Endothelial cell of umbilical vein (primary cell): ENCODE measurements around the gene HJV. TPM values are rescaled to one million over a fixed set of nuclear protein-coding genes. Genes with fewer than 3 reads are reported as not detected.

ENCODE experiments used
- BruUV-seq: library from RNA; stranded (reverse); fragments of 400-500 nt; replicated peaks from 2 replicates; lab custom pipeline; 2021; lab: Mats Ljungman, UMichigan
- CTCF ChIA-PET: fragments of 300-600, 350-600 bp; sonication (Branson Sonifier 250); formaldehyde crosslinking; loops from one replicate; lab custom pipeline; 2021; ENCODE audit warnings: antibody characterized with exemption, inconsistent platforms; lab: Charles Lee
- POLR2A ChIA-PET: fragments of 300-600, 350-600 bp; sonication (Branson Sonifier 250); formaldehyde crosslinking; loops from one replicate; lab custom pipeline; 2021; ENCODE audit warnings: antibody characterized with exemption, inconsistent platforms; lab: Charles Lee
- DNase-seq: peaks from one replicate; pipeline ENCODE4 v3.0.0-alpha.2; 2011; ENCODE audit warnings: low read depth, low spot score
- FAIRE-seq: peaks from 2 replicates; lab custom pipeline; 2011; peaks lifted over from hg19 to GRCh38; lab: Jason Lieb, UNC
- H2AFZ ChIP-seq: 2 replicates; pipeline ENCODE4 v1.6.0; 2012; ENCODE audit warnings: low read depth, low read length, control low read depth, inconsistent platforms
- H3K27ac ChIP-seq: 2 replicates; pipeline ENCODE4 v1.5.1; 2011; ENCODE audit warnings: low read depth, mild to moderate bottlenecking, control low read depth, low read length, moderate library complexity; ENCODE audit not compliant: insufficient read depth
- H3K27me3 ChIP-seq, 2 experiments: 2 replicates each; pipeline versions ENCODE4 v1.6.0 to v1.6.1; 2011; ENCODE audit warnings: low read length in 2 of 2, mixed read lengths in 1 of 2; ENCODE audit not compliant: control insufficient read depth in 2 of 2, insufficient read depth in 2 of 2
- H3K36me3 ChIP-seq, 2 experiments: 2 replicates in 1 of 2; 3 replicates in 1 of 2; pipeline ENCODE4 v1.5.1; 2011; ENCODE audit warnings: low read length in 2 of 2, mild to moderate bottlenecking in 1 of 2, moderate library complexity in 1 of 2; ENCODE audit not compliant: control insufficient read depth in 2 of 2, insufficient read depth in 2 of 2; ENCODE audit errors: extremely low read depth in 1 of 2
- H3K4me1 ChIP-seq: 3 replicates; pipeline ENCODE4 v1.5.1; 2011; ENCODE audit warnings: mild to moderate bottlenecking, low read length; ENCODE audit not compliant: control insufficient read depth, insufficient read depth; ENCODE audit errors: extremely low read depth
- H3K4me2 ChIP-seq: 2 replicates; pipeline ENCODE4 v1.6.1; 2011; ENCODE audit warnings: low read length, control low read depth, mixed read lengths; ENCODE audit not compliant: insufficient read depth
- H3K4me3 ChIP-seq, 3 experiments: fragments of 200-600 bp in 1 of 3; sonication (generic), shearing (Covaris generic) in 1 of 3; replicated peaks in 1 of 3; 2 replicates each; pipeline ENCODE4 v1.5.1; 2011 to 2016; ENCODE audit warnings: control low read depth in 3 of 3, low read length in 3 of 3, mild to moderate bottlenecking in 2 of 3, inconsistent platforms in 1 of 3, low read depth in 1 of 3, moderate library complexity in 1 of 3; ENCODE audit not compliant: insufficient read depth in 1 of 3
- H3K79me2 ChIP-seq: 2 replicates; pipeline ENCODE4 v1.6.0; 2012; ENCODE audit warnings: low read length, inconsistent platforms; ENCODE audit not compliant: control insufficient read depth, insufficient read depth
- H3K9ac ChIP-seq: replicated peaks from 2 replicates; pipeline ENCODE3; 2011; ENCODE audit warnings: low read length, control low read depth; ENCODE audit not compliant: insufficient read depth; ENCODE audit errors: extremely low read depth
- H3K9me1 ChIP-seq: replicated peaks from 3 replicates; pipeline ENCODE4 v1.6.0; 2011; ENCODE audit warnings: mild to moderate bottlenecking, low read length; ENCODE audit not compliant: control insufficient read depth, insufficient read depth; ENCODE audit errors: extremely low read depth
- H3K9me3 ChIP-seq: replicated peaks from 2 replicates; pipeline ENCODE4 v1.5.1; 2012; ENCODE audit warnings: low read length, inconsistent platforms; ENCODE audit not compliant: control insufficient read depth, insufficient read depth
- H4K20me1 ChIP-seq: replicated peaks from 2 replicates; pipeline ENCODE3; 2011; ENCODE audit warnings: mild to moderate bottlenecking, low read length; ENCODE audit not compliant: control insufficient read depth, insufficient read depth; ENCODE audit errors: extremely low read depth
- EZH2 ChIP-seq: IDR thresholded peaks from 2 replicates; pipeline ENCODE4 v1.6.1; 2012; ENCODE audit warnings: borderline replicate concordance, low read depth, mild to moderate bottlenecking, moderate library complexity, low read length, inconsistent platforms; ENCODE audit not compliant: severe bottlenecking
- FOS ChIP-seq: IDR thresholded peaks from 2 replicates; pipeline ENCODE4 v1.6.1; 2011; ENCODE audit warnings: mild to moderate bottlenecking, low read length, moderate library complexity, borderline replicate concordance; ENCODE audit not compliant: insufficient read depth
- GATA2 ChIP-seq: IDR thresholded peaks from 2 replicates; pipeline ENCODE4 v1.7.0; 2011; ENCODE audit warnings: low read depth, mild to moderate bottlenecking, moderate library complexity, mixed read lengths, low read length; ENCODE audit not compliant: insufficient read length, insufficient read depth
- JUN ChIP-seq: IDR thresholded peaks from 2 replicates; pipeline ENCODE4 v1.6.1; 2011; ENCODE audit warnings: borderline replicate concordance, low read depth; ENCODE audit not compliant: insufficient read length, insufficient read depth
- MYC ChIP-seq: IDR thresholded peaks from one replicate; pipeline ENCODE4 v1.6.1; 2011; ENCODE audit warnings: mild to moderate bottlenecking, low read depth, low read length
- POLR2AphosphoS5 ChIP-seq: IDR thresholded peaks from 2 replicates; pipeline ENCODE4 v1.6.1; 2012; ENCODE audit warnings: low read depth, mild to moderate bottlenecking, control low read depth, low read length, moderate library complexity; ENCODE audit not compliant: insufficient read depth
- dilution Hi-C: fragments of 300-500 bp; cut with MboI; formaldehyde crosslinking; loops from one replicate; pipeline ENCODE4 v1.15.0; 2019; ENCODE audit warnings: low sequenced_read_pairs; ENCODE audit not compliant: extremely low pct_ligation_motif_present
- intact Hi-C: fragments of 100-400 bp; cut with micrococcal nuclease; formaldehyde crosslinking; loops from one replicate; pipeline ENCODE4 v1.10.0; 2022
- polyA plus RNA-seq, 4 experiments: library from polyadenylated mRNA; depleted of rRNA in 3 of 4; stranded (reverse) in 3 of 4; unstranded in 1 of 4; fragments of >200 nt; gene quantifications; 2 replicates each; pipeline versions ENCODE4 v1.2.1 to v1.2.3, GENCODE V29; 2011 to 2012; ENCODE audit warnings: missing spikeins in 1 of 4
- total RNA-seq: library from RNA; stranded (reverse); gene quantifications from 2 replicates; pipeline ENCODE4 v1.2.3, GENCODE V29; 2021
- TF ChIP-seq, protein P1 (sequence below), 2 donors: IDR thresholded peaks; 1 replicate in 1 of 2; 2 replicates in 1 of 2; pipeline ENCODE4 v1.5.1; 2011; ENCODE audit warnings: low read length in 2 of 2, mild to moderate bottlenecking in 2 of 2, moderate library complexity in 2 of 2, control low read depth in 1 of 2, inconsistent platforms in 1 of 2, low read depth in 1 of 2; ENCODE audit not compliant: insufficient read depth in 1 of 2; ENCODE audit errors: extremely low read depth in 1 of 2
- TF ChIP-seq, protein P2 (sequence below): IDR thresholded peaks from 2 replicates; pipeline ENCODE4 v1.6.1; 2011; ENCODE audit not compliant: insufficient read depth, insufficient read length

Gene HJV
- total and polyA plus RNA-seq, 2 donors (not counting 3 experiments of a cell fraction or from before 2014, with no cell fraction given) = not detected

DNA sequence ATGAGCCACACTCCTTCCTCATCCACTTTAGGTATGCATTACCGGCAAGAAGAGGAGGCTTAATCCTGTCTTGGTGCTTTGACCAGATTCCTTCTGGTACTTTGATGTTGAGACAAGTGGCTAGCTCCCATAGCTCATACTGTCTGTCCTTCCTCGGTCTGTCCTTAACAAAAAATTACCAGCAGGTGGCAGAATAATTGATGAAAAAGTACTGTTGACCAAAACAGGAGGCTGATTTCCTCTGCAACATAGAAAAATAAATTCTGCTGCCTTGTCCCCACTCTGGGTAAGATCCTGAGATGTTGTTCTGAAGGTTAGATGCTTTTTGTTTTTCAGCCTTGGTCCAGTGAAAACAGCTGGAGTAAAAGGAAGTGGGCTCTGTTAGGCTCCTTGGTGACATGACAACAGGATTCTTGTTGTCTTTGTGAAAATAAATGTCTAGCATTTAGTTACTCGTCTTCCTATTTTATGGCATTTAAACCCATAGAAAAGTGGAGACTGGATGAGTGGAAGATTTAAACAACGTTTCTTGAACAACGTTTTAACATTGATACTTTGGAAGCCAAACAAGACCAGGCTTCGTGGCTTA is 11.2 kb upstream of the HJV start:
- ChIA-PET CTCF (interaction anchor here (0.6 to 2.9 kb wide), 21 partner anchors 8 to 187 kb away, joined by 3 to 24 read pairs (median 4); partner anchors contain the start of genes ANKRD34A, HJV, LIX1L and NUDT17), POLR2A (interaction anchor here (0.6 to 0.9 kb wide), 2 partner anchors 19 to 141 kb away, joined by 3 to 5 read pairs; no protein-coding TSS in a partner anchor)
- Histone ChIP-seq H3K79me2 (no peaks in the 10 kb centered on the region), H3K4me3 (no peak overlapping the region), H4K20me1 (no peaks in the 10 kb centered on the region), H3K9ac (no peak overlapping the region), H3K27me3 (peaks cover 0 to 2% of the 10 kb centered on the region in 2 experiments), H3K9me1 (no peaks in the 10 kb centered on the region), H3K4me1 (peaks cover 9% of the 10 kb centered on the region), H3K27ac (no peak overlapping the region), H2AFZ (no peak overlapping the region), H3K36me3 (no peaks in the 10 kb centered on the region), H3K9me3 (no peaks in the 10 kb centered on the region), H3K4me2 (no peak overlapping the region)
- intact Hi-C loops (no loop called here), dilution Hi-C loops (no loop called here)
- FAIRE-seq (peak; percentile 89), DNase-seq (peak; percentile 66)
- no TSS peak for BruUV-seq
- TF ChIP-seq, protein P1, sequence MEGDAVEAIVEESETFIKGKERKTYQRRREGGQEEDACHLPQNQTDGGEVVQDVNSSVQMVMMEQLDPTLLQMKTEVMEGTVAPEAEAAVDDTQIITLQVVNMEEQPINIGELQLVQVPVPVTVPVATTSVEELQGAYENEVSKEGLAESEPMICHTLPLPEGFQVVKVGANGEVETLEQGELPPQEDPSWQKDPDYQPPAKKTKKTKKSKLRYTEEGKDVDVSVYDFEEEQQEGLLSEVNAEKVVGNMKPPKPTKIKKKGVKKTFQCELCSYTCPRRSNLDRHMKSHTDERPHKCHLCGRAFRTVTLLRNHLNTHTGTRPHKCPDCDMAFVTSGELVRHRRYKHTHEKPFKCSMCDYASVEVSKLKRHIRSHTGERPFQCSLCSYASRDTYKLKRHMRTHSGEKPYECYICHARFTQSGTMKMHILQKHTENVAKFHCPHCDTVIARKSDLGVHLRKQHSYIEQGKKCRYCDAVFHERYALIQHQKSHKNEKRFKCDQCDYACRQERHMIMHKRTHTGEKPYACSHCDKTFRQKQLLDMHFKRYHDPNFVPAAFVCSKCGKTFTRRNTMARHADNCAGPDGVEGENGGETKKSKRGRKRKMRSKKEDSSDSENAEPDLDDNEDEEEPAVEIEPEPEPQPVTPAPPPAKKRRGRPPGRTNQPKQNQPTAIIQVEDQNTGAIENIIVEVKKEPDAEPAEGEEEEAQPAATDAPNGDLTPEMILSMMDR (IDR thresholded peaks at IDR 0.05; ENCODE audit: extremely low read depth in 1 of 2, insufficient read depth in 1 of 2, low read depth in 1 of 2, low read length in 2 of 2) = peak; percentile 31 to 41
- no peak for TF ChIP-seq MYC

DNA sequence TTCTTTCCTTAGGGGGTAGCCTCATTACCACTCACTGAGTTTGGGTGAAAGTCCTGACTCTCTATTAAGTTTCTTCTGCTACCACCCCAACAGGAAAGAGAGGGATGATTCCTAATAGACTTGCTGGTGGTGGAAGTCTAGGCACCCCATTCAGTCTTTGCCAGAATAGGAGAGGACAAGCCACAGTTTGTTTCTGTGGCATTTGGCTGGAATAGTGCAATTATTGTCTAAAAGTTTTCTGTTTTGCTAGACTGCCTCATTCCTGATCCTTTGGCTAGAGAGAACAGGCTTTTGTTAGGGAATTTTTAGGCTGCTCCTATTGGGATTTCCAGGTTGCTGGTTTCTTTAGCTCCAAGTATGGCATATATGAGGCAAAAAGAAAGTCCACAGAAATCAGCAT is 9.9 kb upstream of the HJV start:
- CTCF ChIA-PET = interaction anchor here (1.1 to 2.9 kb wide), 13 partner anchors 9 to 186 kb away, joined by 3 to 24 read pairs (median 8); partner anchors contain the start of genes HJV, LIX1L and NUDT17
- H2AFZ ChIP-seq = no peak overlapping the region
- H3K4me3 ChIP-seq = no peak overlapping the region
- no peaks in the 10 kb centered on the region for H3K36me3 ChIP-seq
- no peak for DNase-seq
- intact Hi-C loops (no loop called here), dilution Hi-C loops (no loop called here)
- no peaks in the 10 kb centered on the region for H3K79me2 ChIP-seq
- TF ChIP-seq EZH2 = no peak
- no peak for TF ChIP-seq FOS
- no peak for TF ChIP-seq GATA2
- no peak for TF ChIP-seq POLR2AphosphoS5
- TF ChIP-seq, protein P1 (IDR thresholded peaks at IDR 0.05; ENCODE audit: extremely low read depth in 1 of 2, insufficient read depth in 1 of 2, low read depth in 1 of 2, low read length in 2 of 2) = no peak
- no peak for TF ChIP-seq JUN
- TF ChIP-seq, protein P2, sequence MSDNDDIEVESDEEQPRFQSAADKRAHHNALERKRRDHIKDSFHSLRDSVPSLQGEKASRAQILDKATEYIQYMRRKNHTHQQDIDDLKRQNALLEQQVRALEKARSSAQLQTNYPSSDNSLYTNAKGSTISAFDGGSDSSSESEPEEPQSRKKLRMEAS = no peak
- BruUV-seq = no TSS peak
- no peak for FAIRE-seq
- H3K4me2 ChIP-seq = no peak overlapping the region
- H3K9ac ChIP-seq = no peak overlapping the region
- peaks cover 0 to 2% of the 10 kb centered on the region in 2 experiments for H3K27me3 ChIP-seq
- H4K20me1 ChIP-seq = no peaks in the 10 kb centered on the region
- H3K9me3 ChIP-seq = no peaks in the 10 kb centered on the region
- no peaks in the 10 kb centered on the region for H3K9me1 ChIP-seq
- no peak overlapping the region for H3K27ac ChIP-seq
- POLR2A ChIA-PET = no interaction called here
- peaks cover 3% of the 10 kb centered on the region for H3K4me1 ChIP-seq
